HG03342 (cell line): ENCODE results near the gene KLHDC8A.
"Not testable (repeated sequence)": the region's sequence is repeated elsewhere in the genome, so short reads cannot be mapped to it uniquely, and the experiment has no call there.

Source experiments
- ATAC-seq: cut with Tn5 transposase; IDR thresholded peaks from one replicate; pipeline ENCODE4 v1.9.1; 2021; ENCODE audit warnings: mild to moderate bottlenecking, moderate library complexity; ENCODE audit not compliant: unreplicated experiment

The KLHDC8A gene

DNA sequence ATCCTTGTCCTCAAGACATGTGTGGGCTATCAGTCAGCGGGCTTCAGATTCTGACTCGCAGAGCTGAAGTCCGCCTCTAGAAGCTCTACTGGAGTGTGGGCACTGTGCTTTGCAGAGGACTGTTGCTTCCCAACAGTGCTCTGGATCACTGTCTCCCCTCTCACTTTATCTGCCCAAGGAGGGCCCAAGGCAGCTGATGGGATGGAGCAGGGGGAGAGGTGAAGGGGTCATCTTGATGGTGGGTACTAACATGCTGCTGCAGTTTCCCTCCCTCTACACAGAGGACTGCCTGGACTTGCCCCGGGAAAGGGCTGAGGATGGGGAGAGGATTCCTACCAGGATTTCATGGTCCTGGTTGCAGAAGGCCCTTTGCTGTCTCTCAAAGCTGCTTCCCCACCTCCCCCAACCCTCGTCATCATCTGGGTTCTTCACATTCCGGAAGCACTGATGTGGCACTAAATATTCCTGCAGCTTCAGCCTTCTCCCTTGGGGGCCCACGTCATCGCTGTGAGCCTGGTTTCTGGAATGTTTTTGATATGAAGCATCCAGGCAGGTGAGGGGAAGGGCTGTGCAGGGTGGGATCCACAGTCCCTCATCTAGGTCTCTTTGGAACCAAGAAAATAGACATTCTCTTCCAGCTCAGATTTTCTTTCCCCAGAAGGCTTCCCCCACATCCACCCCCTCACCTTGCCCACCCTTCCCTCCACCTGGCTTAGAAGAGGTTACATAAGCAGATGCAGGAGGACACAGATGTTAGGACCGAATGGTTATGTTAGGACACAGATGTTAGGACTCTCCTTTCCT, 58.3 kb downstream of the KLHDC8A start:
- ATAC-seq, result no peak

DNA sequence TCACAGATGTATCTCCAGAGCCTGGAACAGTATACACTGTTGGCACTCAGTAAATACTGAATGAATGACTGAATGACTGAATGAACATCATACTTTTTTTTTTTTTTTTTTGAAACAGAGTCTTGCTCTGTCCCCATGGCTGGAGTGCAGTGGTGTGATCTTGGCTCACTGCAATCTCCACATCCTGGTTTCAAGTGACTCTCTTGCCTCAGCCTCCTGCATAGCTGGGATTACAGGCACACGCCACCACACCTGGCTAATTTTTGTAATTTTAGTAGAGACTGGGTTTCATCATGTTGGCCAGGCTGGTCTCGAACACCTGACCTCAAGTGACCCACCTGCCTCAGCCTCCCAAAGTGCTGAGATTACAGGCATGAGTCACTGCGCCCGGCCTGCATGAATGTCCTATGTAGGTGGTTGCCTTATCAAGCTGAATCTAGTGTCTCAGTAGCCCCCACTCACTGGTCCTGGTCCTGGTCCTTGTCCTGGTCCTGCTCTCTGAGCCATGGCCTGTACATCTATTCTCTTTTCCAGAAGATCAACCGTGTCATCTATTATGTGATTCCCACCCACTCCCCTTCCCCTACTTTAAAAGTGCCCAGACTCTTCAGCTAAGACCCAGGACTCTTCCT, 59.1 kb downstream of the KLHDC8A start:
- not testable (repeated sequence) for ATAC-seq

DNA sequence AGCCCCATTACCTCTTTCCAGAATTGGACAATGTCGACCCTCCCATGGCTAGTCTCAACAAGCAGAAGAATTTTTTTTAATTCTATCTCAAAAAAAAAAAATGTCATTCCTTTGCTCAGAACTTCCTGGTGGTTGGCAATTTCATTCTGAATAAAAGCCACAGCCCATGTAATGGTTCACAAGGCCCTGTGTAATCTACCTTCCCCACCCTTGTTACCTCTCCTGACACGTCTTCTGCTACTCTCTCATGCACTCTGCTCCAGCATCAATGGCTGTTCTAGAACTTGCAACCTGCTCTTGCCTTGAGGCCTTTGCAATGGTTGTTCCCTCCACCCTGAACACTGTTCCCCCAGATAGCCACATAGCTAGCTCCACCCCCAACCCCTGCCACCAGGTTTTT, 60.6 kb downstream of the KLHDC8A start:
- no peak for ATAC-seq

DNA sequence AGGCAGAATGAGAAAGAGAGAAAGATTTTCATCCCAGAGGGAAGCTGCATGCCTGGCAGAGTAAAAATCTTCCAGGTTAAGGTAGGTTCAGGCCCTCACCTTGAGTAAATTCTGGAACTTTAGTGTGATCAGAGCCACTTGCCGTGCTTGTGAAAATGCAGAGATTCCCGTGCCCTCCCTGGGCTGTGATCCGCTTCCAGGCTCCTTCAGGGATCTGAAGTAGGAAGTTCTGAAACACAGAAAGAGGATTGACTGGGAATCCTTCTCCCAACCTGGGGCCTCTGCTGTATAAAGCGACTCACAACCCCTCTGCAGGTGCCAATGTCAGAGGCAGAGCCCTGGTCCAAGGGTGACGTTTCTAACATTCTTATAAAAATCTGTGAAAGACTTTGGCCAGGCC, 61.8 kb downstream of the KLHDC8A start:
- no peak for ATAC-seq

GRCh38 chr1:205294175-205294917, 62.4 kb downstream of the KLHDC8A start:
- no peak for ATAC-seq

GRCh38 chr1:205293350-205294074, 63.2 kb downstream of the KLHDC8A start:
- ATAC-seq, result no peak

DNA sequence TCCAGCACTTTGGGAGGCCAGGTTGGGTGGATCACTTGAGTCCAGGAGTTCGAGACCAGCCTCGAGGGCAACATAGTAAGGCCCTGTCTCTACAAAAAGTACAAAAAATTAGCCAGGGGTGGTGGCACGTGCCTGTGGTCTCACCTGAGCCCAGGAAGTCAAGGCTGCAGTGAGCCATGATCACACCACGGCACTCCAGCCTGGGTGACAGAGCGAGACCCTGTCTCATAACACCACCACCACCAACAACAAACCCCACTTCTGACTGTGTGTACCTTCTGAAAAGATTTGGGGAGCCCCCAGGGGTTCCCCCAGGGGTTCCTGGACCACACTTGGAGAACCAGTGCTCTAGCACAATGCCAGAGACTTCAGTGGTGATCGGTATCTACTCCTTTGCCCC, 65.1 kb downstream of the KLHDC8A start:
- ATAC-seq, result no peak

DNA sequence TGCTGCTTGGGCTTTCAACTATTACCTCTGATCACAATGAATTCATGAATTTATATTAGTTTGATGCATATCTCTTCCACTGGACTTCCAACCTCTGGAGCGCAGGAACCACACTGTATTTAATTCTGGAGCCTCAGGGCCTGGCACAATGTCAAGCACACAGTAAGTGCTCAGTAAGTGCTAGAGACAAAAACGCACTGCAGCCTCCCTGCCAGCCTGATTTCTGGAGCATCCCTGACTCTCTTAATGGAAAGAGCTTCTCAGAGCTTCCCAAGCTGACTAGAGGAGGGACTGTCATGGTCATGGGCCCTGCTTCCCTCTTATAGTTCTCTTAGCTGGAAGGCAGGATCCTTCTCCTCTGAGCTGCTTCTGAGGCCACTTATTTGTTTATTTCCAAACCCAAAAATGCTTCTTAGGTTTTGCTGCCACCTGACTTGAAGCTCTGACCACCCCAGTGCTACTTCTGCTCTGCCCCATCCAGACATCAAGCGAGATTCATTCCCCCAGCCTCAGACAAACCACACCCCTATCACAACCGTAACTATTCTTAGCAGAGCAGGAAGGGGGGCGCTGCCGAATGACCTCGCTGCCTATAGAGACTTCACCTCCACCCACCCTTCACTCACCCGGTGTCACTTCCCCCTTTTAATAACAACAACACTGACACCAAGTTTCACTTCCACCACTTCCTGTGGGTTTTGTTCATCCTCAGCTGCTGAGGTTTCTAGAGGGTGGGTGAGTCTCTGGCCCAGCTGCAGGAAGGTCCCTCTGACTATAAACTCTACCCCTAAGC, 68.8 kb downstream of the KLHDC8A start:
- ATAC-seq, result peak; percentile 82

- ATAC-seq, result no peak
Measured at GRCh38 chr1:205287076-205287475, 69.6 kb downstream of the KLHDC8A start.

- ATAC-seq, result peak; percentile 33
Measured at GRCh38 chr1:205286335-205286950, 70.3 kb downstream of the KLHDC8A start.
